Measurements from ENCODE around the gene DCAF8L2. TPM values are rescaled to one million over a fixed set of nuclear protein-coding genes. Genes with fewer than 3 reads are reported as not detected.
A peak's percentile ranks its signal among the peaks of the same experiment; 100 is the strongest.

The DCAF8L2 gene
- total and polyA plus RNA-seq, 2 donors (not counting 1 experiment from before 2014, with no cell fraction given) = not detected

DNA sequence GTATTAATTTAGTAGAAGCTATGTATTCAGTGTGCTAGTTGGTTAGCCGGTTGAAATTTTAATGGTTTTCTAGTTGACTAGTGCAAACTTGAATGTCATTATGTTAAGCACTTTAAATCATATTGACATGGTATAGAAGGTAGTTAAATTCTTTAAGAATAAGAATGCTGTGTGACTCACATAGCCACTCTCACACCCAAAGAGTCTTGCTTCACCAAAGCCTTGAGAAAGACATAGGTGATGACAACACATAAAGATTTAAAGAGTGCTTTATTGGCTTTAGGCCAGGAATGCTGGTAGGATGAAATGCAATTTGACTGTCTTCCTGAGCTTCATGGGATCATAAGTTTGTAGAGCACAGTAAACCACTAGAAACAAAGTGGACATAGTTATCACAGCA, 85.3 kb downstream of the DCAF8L2 start:
- Histone ChIP-seq H4K20me1 (ENCODE audit: control insufficient read depth, extremely low read depth, insufficient read depth, low read length) (no peaks in the 10 kb centered on the region), H3K4me1 (ENCODE audit: control insufficient read depth, extremely low read depth, insufficient read depth, low read length) (no peaks in the 10 kb centered on the region), H2AFZ (ENCODE audit: low read length) (no peak overlapping the region), H3K4me2 (ENCODE audit: extremely low read depth, insufficient read depth, low read length) (no peak overlapping the region), H3K9me3 (ENCODE audit: control insufficient read depth, insufficient read depth, low read depth, low read length) (no peaks in the 10 kb centered on the region), H3K36me3 (ENCODE audit: control insufficient read depth, insufficient read depth, low read length) (no peaks in the 10 kb centered on the region), H3K9ac (ENCODE audit: insufficient read depth, low read length) (no peak overlapping the region), H3K79me2 (ENCODE audit: control insufficient read depth, insufficient read depth, low read length) (no peaks in the 10 kb centered on the region), H3K4me3 (replicated peaks in 1 of 4; ENCODE audit: control extremely low read depth in 1 of 4, insufficient read depth in 1 of 4, low read depth in 3 of 4, low read length in 4 of 4) (no peak overlapping the region), H3K27me3 (ENCODE audit: control insufficient read depth, insufficient read depth, low read length) (no peaks in the 10 kb centered on the region), H3K27ac (ENCODE audit: insufficient read depth, low read length) (no peak overlapping the region)
- TF ChIP-seq CTCF (conservative IDR thresholded peaks at IDR 0.05 in 1 of 2, IDR thresholded peaks at IDR 0.05 in 1 of 2; ENCODE audit: low read depth in 1 of 2, low read length in 2 of 2) = no peak
- no peak for TF ChIP-seq EZH2 (IDR thresholded peaks at IDR 0.05; ENCODE audit: low read length, missing control alignments)
- DNase-seq (ENCODE audit: low read depth in 2 of 2) = peak; percentile 21 to 22

DNA sequence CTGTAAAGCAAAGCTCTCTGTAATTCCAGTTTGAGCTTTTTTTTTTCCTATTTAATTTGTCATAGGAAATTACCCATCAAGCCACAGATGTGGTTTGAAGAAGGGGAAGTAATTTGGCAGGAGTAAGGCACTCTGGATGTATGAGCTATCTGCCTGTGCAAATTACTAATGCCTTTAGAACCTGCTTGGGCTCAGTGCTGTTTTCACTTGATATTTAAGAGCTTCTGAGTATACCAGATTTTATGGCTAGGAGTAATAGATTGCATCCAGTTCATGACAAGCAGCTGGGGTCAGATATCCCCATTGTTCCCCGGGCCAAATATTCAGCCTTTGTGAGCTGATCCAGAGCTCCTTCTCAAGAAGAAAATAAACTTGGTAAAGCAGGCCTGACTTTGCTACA, 89.1 kb downstream of the DCAF8L2 start:
- H3K9ac ChIP-seq (ENCODE audit: insufficient read depth, low read length) = no peak overlapping the region
- H3K4me1 ChIP-seq (ENCODE audit: control insufficient read depth, extremely low read depth, insufficient read depth, low read length) = no peaks in the 10 kb centered on the region
- no peak for TF ChIP-seq EZH2 (IDR thresholded peaks at IDR 0.05; ENCODE audit: low read length, missing control alignments)
- no peak for TF ChIP-seq CTCF (conservative IDR thresholded peaks at IDR 0.05 in 1 of 2, IDR thresholded peaks at IDR 0.05 in 1 of 2; ENCODE audit: low read depth in 1 of 2, low read length in 2 of 2)
- H3K4me2 ChIP-seq (ENCODE audit: extremely low read depth, insufficient read depth, low read length) = no peak overlapping the region
- no peaks in the 10 kb centered on the region for H3K27me3 ChIP-seq (ENCODE audit: control insufficient read depth, insufficient read depth, low read length)
- H3K4me3 ChIP-seq (replicated peaks in 1 of 4; ENCODE audit: control extremely low read depth in 1 of 4, insufficient read depth in 1 of 4, low read depth in 3 of 4, low read length in 4 of 4) = no peak overlapping the region
- no peak overlapping the region for H2AFZ ChIP-seq (ENCODE audit: low read length)
- no peaks in the 10 kb centered on the region for H4K20me1 ChIP-seq (ENCODE audit: control insufficient read depth, extremely low read depth, insufficient read depth, low read length)
- no peaks in the 10 kb centered on the region for H3K36me3 ChIP-seq (ENCODE audit: control insufficient read depth, insufficient read depth, low read length)
- no peaks in the 10 kb centered on the region for H3K9me3 ChIP-seq (ENCODE audit: control insufficient read depth, insufficient read depth, low read depth, low read length)
- H3K27ac ChIP-seq (ENCODE audit: insufficient read depth, low read length) = no peak overlapping the region
- no peaks in the 10 kb centered on the region for H3K79me2 ChIP-seq (ENCODE audit: control insufficient read depth, insufficient read depth, low read length)
- DNase-seq (ENCODE audit: low read depth in 2 of 2) = peak in 1 of 2 donors; percentile 74

GRCh38 chrX:27680726-27681125, 90.6 kb downstream of the DCAF8L2 start:
- H3K9me3 ChIP-seq (ENCODE audit: control insufficient read depth, insufficient read depth, low read depth, low read length) = no peaks in the 10 kb centered on the region
- TF ChIP-seq EZH2 (IDR thresholded peaks at IDR 0.05; ENCODE audit: low read length, missing control alignments) (no peak), CTCF (conservative IDR thresholded peaks at IDR 0.05 in 1 of 2, IDR thresholded peaks at IDR 0.05 in 1 of 2; ENCODE audit: low read depth in 1 of 2, low read length in 2 of 2) (no peak)
- no peaks in the 10 kb centered on the region for H3K27me3 ChIP-seq (ENCODE audit: control insufficient read depth, insufficient read depth, low read length)
- no peaks in the 10 kb centered on the region for H4K20me1 ChIP-seq (ENCODE audit: control insufficient read depth, extremely low read depth, insufficient read depth, low read length)
- peak; percentile 9 to 71 for DNase-seq (ENCODE audit: low read depth in 2 of 2)
- no peaks in the 10 kb centered on the region for H3K4me1 ChIP-seq (ENCODE audit: control insufficient read depth, extremely low read depth, insufficient read depth, low read length)
- no peak overlapping the region for H3K4me2 ChIP-seq (ENCODE audit: extremely low read depth, insufficient read depth, low read length)
- no peaks in the 10 kb centered on the region for H3K36me3 ChIP-seq (ENCODE audit: control insufficient read depth, insufficient read depth, low read length)
- H3K9ac ChIP-seq (ENCODE audit: insufficient read depth, low read length) = no peak overlapping the region
- no peak overlapping the region for H2AFZ ChIP-seq (ENCODE audit: low read length)
- no peak overlapping the region for H3K4me3 ChIP-seq (replicated peaks in 1 of 4; ENCODE audit: control extremely low read depth in 1 of 4, insufficient read depth in 1 of 4, low read depth in 3 of 4, low read length in 4 of 4)
- no peak overlapping the region for H3K27ac ChIP-seq (ENCODE audit: insufficient read depth, low read length)
- no peaks in the 10 kb centered on the region for H3K79me2 ChIP-seq (ENCODE audit: control insufficient read depth, insufficient read depth, low read length)

Measured in fibroblast of lung (primary cell).